GM12878 (cell line): ENCODE data around the gene TEX36. TPM values are rescaled to one million over a fixed set of nuclear protein-coding genes. Genes with fewer than 3 reads are reported as not detected.

Experiments
- ATAC-seq: fragments of 200-7000 bp; cut with Tn5 transposase; 3 replicates; pipeline ENCODE4 v1.9.1; 2020; ENCODE audit warnings: mild to moderate bottlenecking, moderate library complexity
- BruUV-seq: library from RNA; stranded (reverse); fragments of 400-500 nt; replicated peaks from 2 replicates; lab custom pipeline; 2021; lab: Mats Ljungman, UMichigan
- CTCF ChIA-PET: fragments of 300-600 bp; sonication (Branson Sonifier 250); formaldehyde crosslinking; extraction: SDS; loops from one replicate; lab custom pipeline; 2021; ENCODE audit warnings: inconsistent platforms; lab: Yijun Ruan, JAX
- POLR2A ChIA-PET: fragments of 350-600 bp; formaldehyde crosslinking; extraction: SDS; loops from one replicate; lab custom pipeline; 2021; ENCODE audit warnings: inconsistent platforms; lab: Charles Lee
- RAD21 ChIA-PET: fragments of 300-600 bp; sonication (Branson Sonifier 250); formaldehyde crosslinking; loops from one replicate; lab custom pipeline; 2023; ENCODE audit warnings: antibody characterized with exemption; ENCODE audit not compliant: unreplicated experiment; lab: Charles Lee
- SMC1A ChIA-PET: fragments of 300-600 bp; sonication (Branson Sonifier 250); formaldehyde crosslinking; loops from one replicate; lab custom pipeline; 2023; ENCODE audit not compliant: unreplicated experiment, uncharacterized antibody; lab: Charles Lee
- DNase-seq: peaks from one replicate; pipeline ENCODE4 v3.0.0-alpha.2; 2011; ENCODE audit warnings: low read depth, low spot score
- FAIRE-seq: peaks from 3 replicates; lab custom pipeline; 2011; peaks lifted over from hg19 to GRCh38; lab: Jason Lieb, UNC
- H2AFZ ChIP-seq: 2 replicates; pipeline ENCODE4 v1.6.0; 2011; ENCODE audit warnings: low read depth, low read length, control low read depth; ENCODE audit not compliant: control insufficient read depth
- H3K27ac ChIP-seq: 2 replicates; pipeline ENCODE4 v1.5.1; 2011; ENCODE audit warnings: control low read depth; ENCODE audit not compliant: control insufficient read depth, insufficient read depth
- H3K27me3 ChIP-seq, 2 experiments: replicated peaks in 1 of 2; 2 replicates each; pipeline versions ENCODE4 v1.6.0 to v1.6.1; 2011; ENCODE audit warnings: low read length in 1 of 2; ENCODE audit not compliant: control insufficient read depth in 2 of 2, insufficient read depth in 2 of 2
- H3K36me3 ChIP-seq, 2 experiments: 2 replicates each; pipeline ENCODE4 v1.5.1; 2011; ENCODE audit warnings: low read length in 1 of 2; ENCODE audit not compliant: control insufficient read depth in 2 of 2, insufficient read depth in 2 of 2
- H3K4me1 ChIP-seq: 2 replicates; pipeline ENCODE4 v1.6.1; 2011; ENCODE audit warnings: mild to moderate bottlenecking, low read length, moderate library complexity, mixed read lengths; ENCODE audit not compliant: control insufficient read depth, insufficient read depth
- H3K4me2 ChIP-seq: 2 replicates; pipeline ENCODE4 v1.6.0; 2011; ENCODE audit warnings: control low read depth; ENCODE audit not compliant: control insufficient read depth, insufficient read depth
- H3K4me3 ChIP-seq: fragments of 200-600 bp; sonication (generic); 2 replicates; pipeline ENCODE4 v1.5.1; 2016
- H3K79me2 ChIP-seq: 2 replicates; pipeline ENCODE4 v1.6.0; 2011; ENCODE audit warnings: low read length; ENCODE audit not compliant: control insufficient read depth, insufficient read depth
- H3K9ac ChIP-seq: 2 replicates; pipeline ENCODE4 v1.8.0; 2011; ENCODE audit warnings: low read length, control low read depth, mixed read lengths; ENCODE audit not compliant: control insufficient read depth, insufficient read depth
- H3K9me3 ChIP-seq: replicated peaks from 3 replicates; pipeline ENCODE4 v1.5.1; 2011; ENCODE audit warnings: mild to moderate bottlenecking, low read length; ENCODE audit not compliant: control insufficient read depth, insufficient read depth
- H4K20me1 ChIP-seq: 2 replicates; pipeline ENCODE4 v1.6.0; 2011; ENCODE audit not compliant: control insufficient read depth, insufficient read depth
- CBFB ChIP-seq: IDR thresholded peaks from 2 replicates; pipeline ENCODE4 v1.6.1; 2016; ENCODE audit warnings: antibody characterized with exemption, low read depth
- EGR1 ChIP-seq, 2 experiments: IDR thresholded peaks; 1 replicate in 1 of 2; 2 replicates in 1 of 2; pipeline ENCODE4 v1.6.1; 2011 to 2012; ENCODE audit warnings: low read depth in 2 of 2, low read length in 2 of 2, borderline replicate concordance in 1 of 2, mild to moderate bottlenecking in 1 of 2, moderate library complexity in 1 of 2
- GABPA ChIP-seq: IDR thresholded peaks from 2 replicates; pipeline ENCODE4 v1.6.1; 2014; ENCODE audit warnings: antibody characterized with exemption, low read depth, mild to moderate bottlenecking, inconsistent platforms
- MLLT1 ChIP-seq: fragments of 450-650 bp; IDR thresholded peaks from 2 replicates; pipeline ENCODE4 v1.6.1; 2016; ENCODE audit warnings: mild to moderate bottlenecking
- PAX5 ChIP-seq: IDR thresholded peaks from 2 replicates; pipeline ENCODE4 v1.6.1; 2011; ENCODE audit warnings: low read depth, low read length, borderline replicate concordance
- PML ChIP-seq: IDR thresholded peaks from 2 replicates; pipeline ENCODE4 v1.6.1; 2012; ENCODE audit warnings: low read length, inconsistent platforms
- POU2F2 ChIP-seq: IDR thresholded peaks from 3 replicates; pipeline ENCODE4 v1.6.1; 2011; ENCODE audit warnings: low read depth, mild to moderate bottlenecking, low read length, borderline replicate concordance
- PRDM15 ChIP-seq: fragments of 450-650 bp; formaldehyde crosslinking; IDR thresholded peaks from 2 replicates; pipeline ENCODE4 v1.4.0; 2020; ENCODE audit warnings: mild to moderate bottlenecking, moderate library complexity
- RCOR1 ChIP-seq: conservative IDR thresholded peaks from 2 replicates; pipeline ENCODE4 v1.6.1; 2012; ENCODE audit warnings: low read depth, low read length, improper control_type of control experiment
- YY1 ChIP-seq: IDR thresholded peaks from 2 replicates; pipeline ENCODE4 v1.6.1; 2011; ENCODE audit warnings: low read depth, mild to moderate bottlenecking, low read length
- WGBS: methylation state at CpG from one replicate; pipeline ENCODE4 v1.1.6; 2016; ENCODE audit warnings: low lambda C conversion rate; ENCODE audit not compliant: insufficient replicate concordance, insufficient coverage; ENCODE audit errors: missing lambda C conversion rate; 5-methylcytosine and 5-hydroxymethylcytosine counted together
- in situ Hi-C: fragments of 300-500 bp; cut with MboI; formaldehyde crosslinking; loops from 9 replicates; pipeline ENCODE4 v1.14.3; 2018; ENCODE audit warnings: mixed read lengths
- intact Hi-C: fragments of 100-400 bp; cut with micrococcal nuclease; formaldehyde crosslinking; loops from one replicate; pipeline ENCODE4 v1.14.2; 2022; ENCODE audit not compliant: unreplicated experiment
- polyA plus RNA-seq, 11 experiments: library from polyadenylated mRNA; depleted of rRNA in 4 of 11; unstranded in 6 of 11; stranded (reverse) in 5 of 11; fragments of >200 nt; fragmentation: Nextera tagmentation in 4 of 11; fragmentation: Illumina TruSeq in 1 of 11; extraction: Ambion mirVana in 4 of 11; extraction: Trizol in 1 of 11; gene quantifications; 1 replicate in 1 of 11; 2 replicates in 10 of 11; pipeline versions ENCODE4 v1.2.1 to v1.2.3, GENCODE V29; 2011 to 2016; ENCODE audit warnings: inconsistent platforms in 2 of 11, missing spikeins in 2 of 11, low read depth in 1 of 11
- total RNA-seq, 4 experiments: library from RNA; depleted of rRNA in 3 of 4; stranded (reverse); fragments of >200 nt in 3 of 4; fragmentation: Illumina TruSeq in 1 of 4; extraction: Trizol in 1 of 4; gene quantifications; 2 replicates each; pipeline versions ENCODE4 v1.2.1 to v1.2.3, GENCODE V29; 2013 to 2021
- TF ChIP-seq, protein P1 (sequence below): IDR thresholded peaks from 2 replicates; pipeline ENCODE4 v1.6.1; 2011; ENCODE audit warnings: borderline replicate concordance, low read depth, mild to moderate bottlenecking, moderate library complexity, low read length; ENCODE audit not compliant: insufficient read depth, poor library complexity, severe bottlenecking
- TF ChIP-seq, protein P2 (sequence below): fragments of 450-650 bp; conservative IDR thresholded peaks from 2 replicates; pipeline ENCODE4 v1.6.1; 2017; ENCODE audit warnings: mild to moderate bottlenecking, moderate library complexity
- TF ChIP-seq, protein P3 (sequence below): fragments of 450-650 bp; IDR thresholded peaks from 2 replicates; pipeline ENCODE4 v1.6.1; 2018; ENCODE audit warnings: mild to moderate bottlenecking, low read depth, moderate library complexity; ENCODE audit not compliant: partially characterized antibody

The TEX36 gene
- total and polyA plus RNA-seq, 10 of the 15 experiments (the other 5 are each of a cell fraction or from before 2014, with no cell fraction given) = not detected

GRCh38 chr10:125639846-125640245, 43.1 kb downstream of the TEX36 start:
- ChIA-PET RAD21 (no interaction called here), CTCF (interaction anchor here (1.8 kb wide), 1 partner anchor 11 kb away, joined by 5 read pairs; no protein-coding TSS in a partner anchor), POLR2A (no interaction called here), SMC1A (no interaction called here)
- FAIRE-seq (no peak), ATAC-seq (no peak), DNase-seq (no peak)
- Histone ChIP-seq H3K36me3 (no peaks in the 10 kb centered on the region), H3K27ac (no peak overlapping the region), H3K4me2 (no peak overlapping the region), H3K4me3 (no peak overlapping the region), H4K20me1 (no peaks in the 10 kb centered on the region), H2AFZ (no peak overlapping the region), H3K79me2 (no peaks in the 10 kb centered on the region), H3K9ac (no peak overlapping the region), H3K9me3 (no peaks in the 10 kb centered on the region), H3K4me1 (no peaks in the 10 kb centered on the region), H3K27me3 (peaks cover 0 to 3% of the 10 kb centered on the region in 2 experiments; a peak in 1 of 4 replicates)
- BruUV-seq = no TSS peak
- in situ Hi-C loops (no loop called here), intact Hi-C loops (no loop called here)
- 36% methylated on average over 7 of the region's 7 CpGs for WGBS
- TF ChIP-seq GABPA (no peak), PAX5 (no peak), EGR1 (IDR thresholded peaks at IDR 0.05; ENCODE audit: borderline replicate concordance in 1 of 2, low read depth in 2 of 2, low read length in 2 of 2) (no peak), MLLT1 (no peak), PML (no peak), CBFB (no peak), POU2F2 (no peak), RCOR1 (no peak), PRDM15 (CRISPR knock-in tag) (no peak), YY1 (no peak)
- TF ChIP-seq, protein P1, sequence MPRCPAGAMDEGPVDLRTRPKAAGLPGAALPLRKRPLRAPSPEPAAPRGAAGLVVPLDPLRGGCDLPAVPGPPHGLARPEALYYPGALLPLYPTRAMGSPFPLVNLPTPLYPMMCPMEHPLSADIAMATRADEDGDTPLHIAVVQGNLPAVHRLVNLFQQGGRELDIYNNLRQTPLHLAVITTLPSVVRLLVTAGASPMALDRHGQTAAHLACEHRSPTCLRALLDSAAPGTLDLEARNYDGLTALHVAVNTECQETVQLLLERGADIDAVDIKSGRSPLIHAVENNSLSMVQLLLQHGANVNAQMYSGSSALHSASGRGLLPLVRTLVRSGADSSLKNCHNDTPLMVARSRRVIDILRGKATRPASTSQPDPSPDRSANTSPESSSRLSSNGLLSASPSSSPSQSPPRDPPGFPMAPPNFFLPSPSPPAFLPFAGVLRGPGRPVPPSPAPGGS = no peak
- TF ChIP-seq, protein P2, sequence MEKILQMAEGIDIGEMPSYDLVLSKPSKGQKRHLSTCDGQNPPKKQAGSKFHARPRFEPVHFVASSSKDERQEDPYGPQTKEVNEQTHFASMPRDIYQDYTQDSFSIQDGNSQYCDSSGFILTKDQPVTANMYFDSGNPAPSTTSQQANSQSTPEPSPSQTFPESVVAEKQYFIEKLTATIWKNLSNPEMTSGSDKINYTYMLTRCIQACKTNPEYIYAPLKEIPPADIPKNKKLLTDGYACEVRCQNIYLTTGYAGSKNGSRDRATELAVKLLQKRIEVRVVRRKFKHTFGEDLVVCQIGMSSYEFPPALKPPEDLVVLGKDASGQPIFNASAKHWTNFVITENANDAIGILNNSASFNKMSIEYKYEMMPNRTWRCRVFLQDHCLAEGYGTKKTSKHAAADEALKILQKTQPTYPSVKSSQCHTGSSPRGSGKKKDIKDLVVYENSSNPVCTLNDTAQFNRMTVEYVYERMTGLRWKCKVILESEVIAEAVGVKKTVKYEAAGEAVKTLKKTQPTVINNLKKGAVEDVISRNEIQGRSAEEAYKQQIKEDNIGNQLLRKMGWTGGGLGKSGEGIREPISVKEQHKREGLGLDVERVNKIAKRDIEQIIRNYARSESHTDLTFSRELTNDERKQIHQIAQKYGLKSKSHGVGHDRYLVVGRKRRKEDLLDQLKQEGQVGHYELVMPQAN = no peak
- TF ChIP-seq, protein P3, sequence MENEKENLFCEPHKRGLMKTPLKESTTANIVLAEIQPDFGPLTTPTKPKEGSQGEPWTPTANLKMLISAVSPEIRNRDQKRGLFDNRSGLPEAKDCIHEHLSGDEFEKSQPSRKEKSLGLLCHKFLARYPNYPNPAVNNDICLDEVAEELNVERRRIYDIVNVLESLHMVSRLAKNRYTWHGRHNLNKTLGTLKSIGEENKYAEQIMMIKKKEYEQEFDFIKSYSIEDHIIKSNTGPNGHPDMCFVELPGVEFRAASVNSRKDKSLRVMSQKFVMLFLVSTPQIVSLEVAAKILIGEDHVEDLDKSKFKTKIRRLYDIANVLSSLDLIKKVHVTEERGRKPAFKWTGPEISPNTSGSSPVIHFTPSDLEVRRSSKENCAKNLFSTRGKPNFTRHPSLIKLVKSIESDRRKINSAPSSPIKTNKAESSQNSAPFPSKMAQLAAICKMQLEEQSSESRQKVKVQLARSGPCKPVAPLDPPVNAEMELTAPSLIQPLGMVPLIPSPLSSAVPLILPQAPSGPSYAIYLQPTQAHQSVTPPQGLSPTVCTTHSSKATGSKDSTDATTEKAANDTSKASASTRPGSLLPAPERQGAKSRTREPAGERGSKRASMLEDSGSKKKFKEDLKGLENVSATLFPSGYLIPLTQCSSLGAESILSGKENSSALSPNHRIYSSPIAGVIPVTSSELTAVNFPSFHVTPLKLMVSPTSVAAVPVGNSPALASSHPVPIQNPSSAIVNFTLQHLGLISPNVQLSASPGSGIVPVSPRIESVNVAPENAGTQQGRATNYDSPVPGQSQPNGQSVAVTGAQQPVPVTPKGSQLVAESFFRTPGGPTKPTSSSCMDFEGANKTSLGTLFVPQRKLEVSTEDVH = no peak
